Sciatic nerve (tissue), 2 donors: ENCODE data around the gene MRPL55. TPM values are rescaled to one million over a fixed set of nuclear protein-coding genes. Genes with fewer than 3 reads are reported as not detected.

Experiments used
- ATAC-seq: fragments of 200-7000 bp; cut with Tn5 transposase; one replicate; pipeline ENCODE4 v1.9.1; 2020; ENCODE audit warnings: mild to moderate bottlenecking, moderate library complexity
- DNase-seq: peaks from one replicate; pipeline ENCODE4 v3.0.0-alpha.2; 2020; ENCODE audit warnings: low spot score
- intact Hi-C: fragments of 100-400 bp; cut with DNase I; formaldehyde crosslinking; loops from one replicate; pipeline ENCODE4 v1.14.2; 2022
- total RNA-seq: library from RNA; stranded (reverse); fragmentation: NEBNext Ultra II Directional; extraction: Animal tissue kit (Norgen Biotek cat#: 25700); gene quantifications from one replicate; pipeline ENCODE4 v1.2.1, GENCODE V29; 2021
- donor health status: DM: no; HTN: no; CAD: no.
- donor health status: DM: no; HTN: no; CAD: no.

The MRPL55 gene
- total RNA-seq, 1 donor from 2014 or later = 34.2 TPM

DNA sequence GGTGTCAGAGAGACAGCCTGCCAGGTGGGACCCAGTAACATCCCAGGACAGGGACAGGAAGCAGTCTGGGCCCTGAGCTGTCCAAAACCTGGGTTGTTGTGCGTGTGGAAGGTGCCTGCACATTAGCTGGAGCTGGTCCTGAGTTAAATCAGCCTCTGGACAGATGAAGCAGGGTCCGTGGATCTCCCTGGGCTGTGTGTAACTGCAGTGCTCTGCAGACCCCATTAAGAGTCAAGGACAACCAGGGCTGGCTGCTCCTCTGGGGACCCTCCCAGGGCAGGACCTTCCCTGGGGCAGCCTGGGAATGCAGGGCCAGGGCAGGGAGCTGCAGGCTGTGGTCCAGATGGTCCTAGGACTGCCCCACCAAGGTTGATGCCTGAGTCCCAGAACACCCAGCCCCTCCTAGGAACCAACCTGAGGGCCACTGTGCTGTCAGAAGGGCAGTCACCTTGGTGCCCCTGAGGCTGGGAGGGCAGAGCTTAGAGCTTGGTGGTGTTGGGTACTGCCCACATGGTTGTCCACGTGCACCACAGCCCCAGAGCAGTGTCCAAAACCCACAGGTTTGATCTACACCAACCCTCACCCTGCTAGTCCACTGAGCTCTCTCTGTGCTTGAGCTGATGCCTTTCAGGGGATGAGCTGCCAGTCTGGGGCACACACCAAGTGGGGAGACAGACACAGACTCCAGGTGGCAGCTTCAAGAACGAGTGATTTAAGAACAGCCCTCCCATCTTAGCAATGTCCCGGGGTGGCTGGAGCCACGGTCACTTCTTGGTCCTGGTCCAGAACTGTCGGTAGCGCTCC is 2.9 kb downstream of the MRPL55 start:
- DNase-seq = no peak
- intact Hi-C loops = no loop called here
- ATAC-seq = no peak

DNA sequence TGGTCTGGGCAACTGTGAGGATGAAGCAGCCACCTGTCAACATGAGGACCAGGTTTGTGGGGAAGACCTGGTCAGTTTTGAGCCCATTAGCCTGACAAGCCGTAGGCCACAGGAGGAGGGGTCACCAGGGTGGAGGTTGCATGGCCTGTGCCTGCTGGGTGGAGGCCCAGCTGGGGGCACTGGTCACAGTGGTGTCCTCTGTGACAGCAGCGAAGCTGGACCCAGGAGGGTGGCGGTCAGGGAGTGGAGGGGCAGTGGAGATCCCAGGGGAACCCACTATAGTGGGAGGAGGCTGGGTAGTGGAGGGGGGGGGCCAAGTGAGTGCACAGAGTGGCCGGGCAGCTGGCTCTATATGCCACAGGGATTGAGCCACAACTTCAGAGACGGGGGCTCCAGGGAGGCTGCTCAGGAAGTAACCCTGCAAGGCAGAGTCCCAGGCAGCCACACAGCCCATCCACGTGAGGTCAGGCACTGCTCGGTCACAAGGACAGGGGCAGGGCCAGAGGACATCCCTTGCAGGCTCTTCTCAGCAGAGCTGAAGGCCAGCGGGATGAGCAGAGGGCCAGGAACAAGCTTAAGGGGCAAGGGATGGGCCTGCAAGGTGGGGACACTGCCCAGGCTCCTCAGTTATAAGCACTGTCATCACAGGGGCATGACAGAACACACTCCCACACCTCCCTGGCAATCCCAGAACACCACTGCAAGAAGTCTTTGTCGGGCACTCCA is 3.7 kb downstream of the MRPL55 start:
- ATAC-seq (no peak), DNase-seq (no peak)
- intact Hi-C loops = no loop called here

DNA sequence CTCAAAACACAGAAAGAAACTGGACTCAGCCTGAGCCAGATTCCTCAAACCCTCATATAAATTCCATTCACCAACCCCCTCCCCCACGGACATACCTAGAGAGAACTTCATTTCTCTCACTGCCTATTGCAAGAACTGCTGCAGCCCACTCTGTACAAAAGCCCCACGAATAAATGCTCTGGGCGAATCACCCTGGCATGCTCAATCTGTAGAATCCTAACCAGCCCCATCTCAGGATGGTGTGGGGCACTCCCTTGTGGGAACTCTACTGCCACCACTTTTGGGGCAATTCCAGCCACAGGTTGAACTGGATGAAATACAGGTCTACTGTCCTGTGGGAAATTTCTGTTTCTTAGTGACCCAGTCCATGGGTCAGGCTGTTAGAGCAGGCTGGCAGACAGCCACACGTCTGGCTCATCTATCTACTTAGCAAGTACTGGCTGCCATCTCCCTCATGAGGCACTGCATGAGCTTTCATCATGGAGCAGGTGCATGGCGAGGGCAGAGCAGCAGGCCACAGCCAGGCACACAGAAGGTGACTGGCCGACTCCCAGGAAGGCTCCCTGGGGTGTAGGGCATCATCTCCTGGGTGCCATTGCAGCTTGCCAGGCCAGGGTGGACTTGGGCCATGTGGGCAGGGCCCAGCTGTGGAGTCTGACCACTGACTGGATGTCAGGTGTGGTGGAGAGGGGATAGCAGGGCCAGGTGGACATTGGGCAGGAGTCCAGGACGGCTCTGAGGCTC is 4.4 kb downstream of the MRPL55 start:
- intact Hi-C loops = no loop called here
- DNase-seq (no peak), ATAC-seq (no peak)

DNA sequence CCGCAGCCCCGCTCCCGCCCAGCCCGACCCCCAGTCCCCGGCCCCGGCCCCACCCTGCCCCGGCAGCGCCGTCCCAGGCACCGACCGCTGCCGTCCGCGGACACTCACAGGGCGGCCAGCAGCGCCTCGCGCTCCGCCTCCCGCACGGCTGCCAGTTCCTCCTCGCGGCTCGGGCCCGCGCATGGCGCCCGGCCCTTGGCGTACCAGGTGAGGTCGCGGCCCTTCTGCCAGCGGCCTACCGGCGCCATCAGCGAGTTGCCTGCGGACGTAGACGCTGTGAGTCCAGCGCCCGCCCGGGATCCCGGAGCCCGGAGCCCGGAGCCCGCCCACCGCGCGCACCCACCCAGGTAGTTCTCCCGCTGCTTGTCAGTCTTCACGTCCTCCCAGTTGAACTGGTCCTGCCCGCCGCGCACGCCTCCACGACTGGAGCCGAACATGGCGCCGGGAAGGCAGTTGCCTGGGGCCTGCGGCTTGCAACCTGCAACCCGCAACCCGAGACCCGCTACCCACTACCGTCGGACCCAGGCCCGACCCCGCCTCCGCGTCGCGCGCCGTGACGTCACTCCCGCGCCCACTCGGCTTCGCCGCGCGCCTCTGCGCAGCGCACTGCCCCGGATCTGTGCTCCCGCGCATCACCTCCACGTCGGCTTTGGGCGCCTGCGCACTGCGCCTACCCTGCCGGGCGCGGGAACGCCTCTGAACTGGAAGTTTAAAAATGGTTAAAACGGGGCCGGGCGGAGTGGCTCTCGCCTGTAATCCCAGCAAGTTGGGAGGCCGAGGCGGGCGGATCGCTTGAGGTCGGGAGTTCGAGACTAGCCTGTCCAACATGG is 6.1 kb downstream of the MRPL55 start, which contains the start of gene C1orf35:
Gene C1orf35, minus strand, starts transcription at position 535 of the 830 bp plus-strand sequence. Its CDS starts 98 bp downstream, at position 437.
- ATAC-seq (peak; percentile 94), DNase-seq (peak; percentile 95)
- intact Hi-C loops = no loop called here

DNA sequence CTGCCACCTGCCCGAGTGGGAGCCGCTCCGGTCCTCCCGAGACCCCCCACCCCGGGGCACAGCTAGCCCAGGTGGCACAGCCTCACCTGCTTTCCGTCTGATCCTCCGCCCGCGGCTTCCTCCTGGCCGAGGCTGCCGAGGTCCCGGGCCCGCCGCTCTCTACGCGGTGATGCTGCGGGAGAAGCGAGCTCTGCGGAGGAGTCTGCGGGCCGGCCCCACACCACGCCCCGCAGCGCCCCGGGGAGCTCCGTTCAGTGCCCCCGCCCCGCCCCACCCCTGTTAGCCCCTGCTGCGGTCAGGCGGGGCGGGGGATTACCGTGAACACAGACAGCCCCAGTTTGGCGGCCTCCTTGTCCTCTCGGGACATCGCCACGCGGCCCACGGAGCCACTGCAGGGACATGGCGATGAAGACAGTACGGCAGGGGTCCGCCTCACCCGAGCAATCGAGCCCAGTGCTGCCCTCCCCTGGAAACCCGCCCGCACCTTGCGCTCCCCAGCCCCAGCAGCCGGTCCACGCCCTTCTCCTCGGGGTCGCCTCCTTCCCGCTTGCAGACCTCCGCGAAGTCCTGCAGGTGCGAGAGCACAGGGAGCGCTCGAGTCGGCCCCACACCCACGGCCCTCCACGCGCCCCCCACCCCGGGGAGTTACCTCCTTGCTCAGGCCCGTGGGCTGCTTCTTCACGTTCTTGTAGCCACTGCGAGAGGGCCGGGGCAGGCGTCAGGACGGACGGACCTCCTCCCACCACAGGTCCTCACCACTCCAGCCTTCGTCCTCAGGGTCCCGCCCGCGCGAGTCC is 6.9 kb downstream of the MRPL55 start:
- intact Hi-C loops = no loop called here
- peak; percentile 70 for DNase-seq
- ATAC-seq = no peak

DNA sequence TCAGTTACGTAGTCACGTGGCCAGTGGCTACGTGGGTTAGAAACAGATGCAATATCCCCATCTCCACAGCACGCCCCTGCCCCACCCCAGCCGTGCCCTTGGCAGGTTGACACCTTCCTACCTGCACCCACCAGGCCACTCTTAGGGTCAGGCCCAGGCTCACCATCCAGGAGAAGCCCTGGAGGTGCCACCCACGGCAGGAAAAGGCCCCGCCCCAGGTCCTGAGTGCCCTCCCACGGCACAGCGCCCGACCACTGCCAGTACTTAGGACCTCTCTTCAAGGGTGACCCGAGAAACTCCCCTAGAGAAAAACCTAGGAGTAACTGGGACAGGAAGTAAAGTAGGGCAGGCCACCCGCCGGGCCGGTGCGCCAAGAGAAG is 7.5 kb downstream of the MRPL55 start:
- no peak for ATAC-seq
- intact Hi-C loops = no loop called here

DNA sequence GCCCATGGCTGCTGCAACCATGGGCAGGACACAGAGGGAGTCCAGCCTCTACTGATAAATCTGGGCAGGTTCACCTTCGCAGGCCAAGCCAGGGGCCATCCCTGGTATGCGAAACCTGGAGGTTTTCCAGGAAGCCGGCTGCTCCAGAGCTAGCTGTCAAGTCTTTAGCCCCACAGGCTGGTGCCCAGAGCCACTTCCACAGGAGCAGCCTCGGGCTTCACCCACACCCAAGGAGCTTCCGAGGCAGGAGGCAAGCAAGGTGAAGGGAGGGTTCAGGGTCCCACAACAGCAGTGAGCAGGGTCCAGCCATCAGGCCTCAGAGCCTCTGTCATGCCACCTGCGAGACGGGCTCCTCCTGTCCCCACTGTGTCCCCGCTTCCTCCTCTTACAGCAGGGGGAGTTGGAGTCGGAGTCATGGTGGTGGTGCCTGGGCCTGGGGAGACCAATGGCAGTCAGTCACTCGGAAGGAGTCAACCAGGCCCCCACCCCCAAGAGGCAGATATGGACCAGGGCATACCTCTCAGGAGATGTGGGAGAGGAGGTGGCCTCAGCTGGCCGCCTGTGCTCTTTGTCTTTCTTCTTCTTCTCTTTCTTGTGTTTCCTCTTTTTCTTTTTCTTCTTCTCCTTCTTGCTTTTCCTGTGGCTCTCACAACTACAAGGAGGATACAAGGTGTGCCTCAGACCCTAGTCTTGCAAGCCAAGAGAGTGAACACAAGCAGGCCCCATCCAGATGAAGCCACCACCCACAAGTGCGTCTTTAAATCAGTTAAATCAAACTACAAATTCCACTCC is 8.1 kb downstream of the MRPL55 start:
- intact Hi-C loops = no loop called here
- DNase-seq = peak; percentile 61
- ATAC-seq = no peak

More for the DNA sequence above, 7.5 kb downstream of the MRPL55 start:
- DNase-seq = peak; percentile 59

DNA sequence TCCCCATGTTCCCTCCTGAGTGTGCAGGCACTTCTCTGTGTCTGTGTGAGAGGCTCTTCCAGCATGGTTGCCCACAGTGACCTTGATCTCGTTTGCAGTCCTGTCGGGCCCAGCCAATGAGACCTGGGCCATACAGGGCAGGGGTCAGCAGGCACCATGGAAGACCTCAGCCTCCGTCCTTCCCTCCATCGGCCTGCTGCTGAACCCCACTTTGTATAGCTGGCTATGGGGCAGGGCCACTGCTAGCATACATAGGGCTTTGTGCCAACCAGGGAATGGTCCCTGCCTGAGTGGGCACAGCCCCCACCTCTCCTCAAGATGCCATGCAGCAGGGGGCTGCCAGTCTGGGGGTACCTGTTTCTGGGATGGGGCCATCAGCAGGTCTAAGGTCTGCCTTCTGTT is 9.8 kb downstream of the MRPL55 start:
- ATAC-seq (no peak), DNase-seq (peak; percentile 38)
- intact Hi-C loops = no loop called here

DNA sequence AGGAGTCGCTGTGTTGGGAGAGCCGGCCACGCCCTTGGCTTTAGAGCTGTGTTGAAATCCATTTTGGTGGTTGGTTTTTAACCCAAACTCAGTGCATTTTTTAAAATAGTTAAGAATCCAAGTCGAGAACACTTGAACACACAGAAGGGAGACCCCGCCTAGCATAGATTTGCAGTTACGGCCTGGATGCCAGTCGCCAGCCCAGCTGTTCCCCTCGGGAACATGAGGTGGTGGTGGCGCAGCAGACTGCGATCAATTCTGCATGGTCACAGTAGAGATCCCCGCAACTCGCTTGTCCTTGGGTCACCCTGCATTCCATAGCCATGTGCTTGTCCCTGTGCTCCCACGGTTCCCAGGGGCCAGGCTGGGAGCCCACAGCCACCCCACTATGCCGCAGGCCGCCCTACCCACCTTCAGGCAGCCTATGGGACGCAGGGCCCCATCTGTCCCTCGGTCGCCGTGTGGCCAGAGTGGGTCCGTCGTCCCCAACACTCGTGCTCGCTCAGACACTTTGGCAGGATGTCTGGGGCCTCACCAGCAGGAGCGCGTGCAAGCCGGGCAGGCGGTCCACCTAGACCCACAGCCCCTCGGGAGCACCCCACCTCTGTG is 10.7 kb downstream of the MRPL55 start:
- intact Hi-C loops = no loop called here
- no peak for DNase-seq
- no peak for ATAC-seq

DNA sequence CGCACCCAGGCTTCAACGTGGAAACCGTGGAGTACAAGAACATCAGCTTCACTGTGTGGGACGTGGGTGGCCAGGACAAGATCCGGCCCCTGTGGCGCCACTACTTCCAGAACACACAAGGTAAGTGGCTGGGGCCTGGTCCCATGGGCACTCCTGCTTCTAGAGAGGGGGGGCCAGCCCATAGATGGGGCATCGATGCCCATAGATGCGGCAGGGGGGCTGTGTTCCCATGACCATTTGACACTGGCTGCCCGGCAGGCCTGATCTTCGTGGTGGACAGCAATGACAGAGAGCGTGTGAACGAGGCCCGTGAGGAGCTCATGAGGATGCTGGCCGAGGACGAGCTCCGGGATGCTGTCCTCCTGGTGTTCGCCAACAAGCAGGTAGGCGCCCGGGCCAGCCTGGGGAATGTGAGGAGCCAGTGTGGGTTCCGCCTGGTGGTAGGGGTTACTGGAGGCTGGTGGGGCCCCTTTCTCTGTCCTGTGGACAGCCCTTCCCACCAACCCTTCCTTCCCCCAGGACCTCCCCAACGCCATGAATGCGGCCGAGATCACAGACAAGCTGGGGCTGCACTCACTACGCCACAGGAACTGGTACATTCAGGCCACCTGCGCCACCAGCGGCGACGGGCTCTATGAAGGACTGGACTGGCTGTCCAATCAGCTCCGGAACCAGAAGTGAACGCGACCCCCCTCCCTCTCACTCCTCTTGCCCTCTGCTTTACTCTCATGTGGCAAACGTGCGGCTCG is 11.6 kb downstream of the MRPL55 start:
- intact Hi-C loops = no loop called here
- peak; percentile 50 for DNase-seq

DNA sequence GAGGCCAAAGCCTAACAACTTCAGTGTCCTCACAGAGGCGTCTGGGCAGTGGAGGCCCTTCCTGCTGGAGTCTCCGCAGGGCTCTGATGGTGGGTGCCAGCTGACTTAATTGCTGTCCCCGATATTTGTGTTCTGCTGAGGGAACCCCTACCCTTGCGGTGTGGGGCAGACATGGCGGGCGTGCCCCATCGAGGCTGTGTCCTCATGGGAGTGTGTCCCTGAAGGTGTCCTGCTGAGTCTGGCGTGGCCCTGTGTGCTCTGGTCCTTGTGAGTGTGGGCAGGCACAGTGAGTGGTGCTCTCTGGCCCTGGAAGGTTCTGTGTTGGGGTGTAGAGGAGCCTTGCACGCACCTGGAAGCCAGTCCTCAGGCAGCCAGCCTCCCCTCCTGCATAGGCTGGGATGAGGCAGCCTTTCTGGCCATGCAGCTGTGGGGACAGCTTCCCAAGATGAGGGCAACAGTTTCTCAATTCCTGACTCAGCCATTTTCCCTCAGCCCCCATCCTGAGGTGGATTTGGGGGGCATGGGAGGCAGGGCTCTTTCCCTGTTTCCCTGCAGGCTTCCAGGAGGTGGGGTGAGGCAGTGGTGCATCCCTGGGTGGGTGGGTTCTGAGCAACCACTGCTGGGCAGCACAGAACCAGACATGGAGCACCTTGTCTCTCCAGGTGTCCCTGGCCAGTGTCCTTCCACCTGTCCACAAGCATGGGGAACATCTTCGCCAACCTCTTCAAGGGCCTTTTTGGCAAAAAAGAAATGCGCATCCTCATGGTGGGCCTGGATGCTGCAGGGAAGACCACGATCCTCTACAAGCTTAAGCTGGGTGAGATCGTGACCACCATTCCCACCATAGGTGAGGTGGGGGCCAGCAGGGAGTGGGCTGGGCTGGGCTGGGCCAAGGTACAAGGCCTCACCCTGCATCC is 12.4 kb downstream of the MRPL55 start:
- no peak for ATAC-seq
- intact Hi-C loops = no loop called here
- peak; percentile 43 for DNase-seq

More for the DNA sequence above, 11.6 kb downstream of the MRPL55 start:
- ATAC-seq = no peak

DNA sequence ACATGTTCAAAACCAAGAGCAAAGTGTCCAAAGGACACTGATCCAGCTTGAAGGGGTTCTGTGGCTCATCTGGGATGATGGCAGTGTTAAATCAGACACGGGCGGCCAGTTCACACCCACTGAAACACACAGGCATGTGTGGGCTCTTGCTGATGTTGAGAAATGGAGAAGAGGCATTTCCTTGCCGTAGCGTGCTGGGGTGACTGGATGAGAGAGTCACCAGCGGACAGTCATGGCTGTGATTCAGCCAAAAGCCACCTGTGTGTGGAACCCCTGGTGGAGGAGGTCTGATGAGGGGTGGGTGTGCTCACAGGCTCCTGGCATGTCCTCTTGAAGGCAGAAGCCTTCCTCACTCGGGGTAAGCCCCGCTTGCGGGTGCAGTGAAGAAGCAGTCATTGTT is 13.2 kb downstream of the MRPL55 start:
- DNase-seq (no peak), ATAC-seq (no peak)
- intact Hi-C loops = no loop called here

DNA sequence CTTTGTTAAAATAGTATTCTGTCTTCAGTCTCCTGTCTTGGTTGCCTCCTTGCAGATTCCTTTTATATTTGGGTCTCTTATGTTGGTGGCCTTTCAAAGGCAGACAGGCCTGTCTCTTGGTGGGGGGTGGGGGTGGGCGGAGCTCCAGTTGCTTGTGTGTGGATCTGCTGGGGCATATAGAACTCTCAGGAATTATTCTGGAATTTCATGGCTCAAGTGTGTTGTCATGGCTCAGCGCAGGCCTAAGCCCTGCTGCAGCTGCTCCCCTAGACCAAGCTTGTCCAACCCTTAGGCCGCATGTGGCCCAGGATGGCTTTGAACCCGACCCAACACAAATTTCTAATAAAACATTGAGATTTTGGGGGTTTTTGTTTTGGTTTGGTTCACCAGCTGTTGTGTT is 13.9 kb downstream of the MRPL55 start:
- intact Hi-C loops = no loop called here
- no peak for DNase-seq
- ATAC-seq = no peak

DNA sequence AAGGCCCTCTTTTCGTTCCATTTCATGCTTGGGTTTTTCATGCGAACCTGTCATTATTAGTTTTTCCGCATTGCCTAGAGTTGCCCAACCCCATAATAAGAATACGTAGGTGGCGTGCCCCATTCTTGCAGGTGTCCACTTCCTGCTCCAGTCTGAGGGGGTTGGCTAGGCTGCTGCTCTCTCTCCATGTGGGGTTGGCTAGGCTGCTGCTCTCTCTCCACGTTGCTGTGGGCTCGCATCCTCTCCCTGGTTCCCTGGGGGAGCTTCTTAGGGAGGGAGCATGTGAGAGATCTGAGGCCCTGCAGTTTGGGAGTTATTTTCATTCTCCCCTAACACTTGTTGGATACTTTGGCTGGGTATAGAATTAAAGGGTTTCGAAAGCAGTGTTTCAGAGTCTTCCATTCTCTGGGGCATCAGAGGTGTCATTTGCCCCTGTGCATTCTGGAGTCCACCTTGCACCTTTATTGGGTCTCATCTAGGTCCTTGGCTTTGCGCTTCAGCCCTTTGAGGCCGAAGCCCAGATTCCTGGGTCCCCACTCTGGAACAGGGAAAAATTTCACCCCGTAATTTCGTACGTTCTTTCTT is 14.6 kb downstream of the MRPL55 start:
- no peak for DNase-seq
- intact Hi-C loops = no loop called here
- no peak for ATAC-seq
